ENCODE measurements around the gene BAG1.

DNA sequence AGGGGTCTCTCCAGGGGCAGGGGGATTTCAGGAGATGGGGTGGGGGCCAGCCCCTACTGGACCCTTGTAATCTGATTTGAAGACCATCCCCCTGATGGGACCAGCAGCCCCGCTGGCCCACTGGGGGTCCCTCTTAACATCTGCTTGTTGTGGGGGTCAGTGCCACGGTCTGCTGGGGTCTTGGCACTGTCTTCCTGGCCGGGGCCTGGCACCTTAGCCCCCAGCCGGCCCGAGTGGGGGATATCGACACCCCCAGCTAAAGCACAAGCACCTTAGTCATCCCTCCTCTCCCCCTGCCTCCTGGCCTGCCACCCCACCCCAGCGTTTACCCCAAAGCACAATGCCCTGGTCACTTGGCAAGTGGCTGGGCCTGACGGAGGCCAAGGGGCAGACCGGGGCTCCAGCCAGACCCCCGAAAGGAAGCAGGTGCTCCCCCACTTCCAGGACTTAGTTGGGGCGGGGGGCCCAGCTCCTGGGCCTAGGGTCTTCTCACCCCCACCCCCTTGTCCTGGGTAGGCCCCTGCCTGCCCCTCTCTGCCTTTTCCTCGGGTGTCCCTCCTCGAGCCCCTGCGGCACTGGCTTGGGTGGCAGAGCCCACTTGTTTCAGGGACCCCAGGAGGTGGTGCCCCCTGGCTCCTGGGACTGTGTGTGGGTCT lies 24.4 kb upstream of the BAG1 start:
- TF ChIP-seq, protein P1, sequence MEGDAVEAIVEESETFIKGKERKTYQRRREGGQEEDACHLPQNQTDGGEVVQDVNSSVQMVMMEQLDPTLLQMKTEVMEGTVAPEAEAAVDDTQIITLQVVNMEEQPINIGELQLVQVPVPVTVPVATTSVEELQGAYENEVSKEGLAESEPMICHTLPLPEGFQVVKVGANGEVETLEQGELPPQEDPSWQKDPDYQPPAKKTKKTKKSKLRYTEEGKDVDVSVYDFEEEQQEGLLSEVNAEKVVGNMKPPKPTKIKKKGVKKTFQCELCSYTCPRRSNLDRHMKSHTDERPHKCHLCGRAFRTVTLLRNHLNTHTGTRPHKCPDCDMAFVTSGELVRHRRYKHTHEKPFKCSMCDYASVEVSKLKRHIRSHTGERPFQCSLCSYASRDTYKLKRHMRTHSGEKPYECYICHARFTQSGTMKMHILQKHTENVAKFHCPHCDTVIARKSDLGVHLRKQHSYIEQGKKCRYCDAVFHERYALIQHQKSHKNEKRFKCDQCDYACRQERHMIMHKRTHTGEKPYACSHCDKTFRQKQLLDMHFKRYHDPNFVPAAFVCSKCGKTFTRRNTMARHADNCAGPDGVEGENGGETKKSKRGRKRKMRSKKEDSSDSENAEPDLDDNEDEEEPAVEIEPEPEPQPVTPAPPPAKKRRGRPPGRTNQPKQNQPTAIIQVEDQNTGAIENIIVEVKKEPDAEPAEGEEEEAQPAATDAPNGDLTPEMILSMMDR (IDR thresholded peaks at IDR 0.05; ENCODE audit: insufficient read depth, low read length, poor library complexity, severe bottlenecking), result no peak
- TF ChIP-seq EZH2phosphoT487 (conservative IDR thresholded peaks at IDR 0.05; ENCODE audit: low read length), result no peak

All from SU-DHL-6 (cell line).